GM19023 (cell line): ENCODE results near the gene AMDHD1.
"Not testable (repeated sequence)": the region's sequence is repeated elsewhere in the genome, so short reads cannot be mapped to it uniquely, and the experiment has no call there.

Experiments
- ATAC-seq: cut with Tn5 transposase; IDR thresholded peaks from one replicate; pipeline ENCODE4 v1.9.1; 2021; ENCODE audit warnings: mild to moderate bottlenecking, moderate library complexity; ENCODE audit not compliant: unreplicated experiment

The AMDHD1 gene

DNA sequence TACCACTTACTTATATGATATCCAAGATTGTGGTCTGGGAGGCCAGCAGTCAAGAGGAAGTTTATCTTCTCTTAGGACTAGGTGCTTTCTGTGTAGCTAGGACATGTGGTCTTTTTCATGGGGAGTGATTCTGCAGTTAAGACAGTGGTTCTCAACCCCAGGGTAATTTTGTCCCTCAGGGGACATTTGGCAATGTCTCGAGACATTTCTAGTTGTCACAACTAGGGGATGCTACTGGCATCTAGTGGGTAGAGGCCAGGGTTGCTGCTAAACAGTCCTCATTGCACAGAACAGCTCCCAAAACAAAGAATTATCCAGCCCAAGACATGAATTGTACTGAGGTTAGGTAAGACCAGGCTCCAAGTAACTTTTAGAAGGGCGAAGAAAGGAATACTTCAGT is 20.0 kb downstream of the AMDHD1 start:
- no peak for ATAC-seq

DNA sequence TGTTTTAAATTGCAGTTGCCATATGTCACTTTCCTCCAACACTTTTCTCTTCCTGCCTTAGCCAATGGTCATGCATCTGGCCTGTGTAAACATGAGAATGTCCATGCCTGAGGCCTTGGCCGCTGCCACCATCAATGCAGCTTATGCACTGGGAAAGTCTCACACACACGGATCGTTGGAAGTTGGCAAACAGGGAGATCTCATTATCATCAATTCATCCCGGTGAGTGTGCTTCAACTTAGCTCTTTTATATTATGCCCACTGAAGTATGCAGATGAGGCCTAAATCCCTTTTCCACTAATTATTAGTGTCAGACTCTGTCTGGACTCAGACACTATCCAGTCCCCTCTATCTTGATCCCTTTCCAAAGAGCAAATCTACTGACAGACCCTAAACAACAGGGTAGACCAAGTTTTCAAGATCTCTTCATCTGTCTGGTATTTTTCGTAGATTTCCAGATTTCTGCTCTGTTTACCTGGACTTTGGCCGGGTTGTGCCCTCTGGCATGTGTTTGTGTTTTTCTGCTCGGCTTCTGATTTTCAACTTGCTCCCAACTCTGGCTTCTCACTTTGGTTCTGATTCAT is 23.2 kb downstream of the AMDHD1 start:
- no peak for ATAC-seq

DNA sequence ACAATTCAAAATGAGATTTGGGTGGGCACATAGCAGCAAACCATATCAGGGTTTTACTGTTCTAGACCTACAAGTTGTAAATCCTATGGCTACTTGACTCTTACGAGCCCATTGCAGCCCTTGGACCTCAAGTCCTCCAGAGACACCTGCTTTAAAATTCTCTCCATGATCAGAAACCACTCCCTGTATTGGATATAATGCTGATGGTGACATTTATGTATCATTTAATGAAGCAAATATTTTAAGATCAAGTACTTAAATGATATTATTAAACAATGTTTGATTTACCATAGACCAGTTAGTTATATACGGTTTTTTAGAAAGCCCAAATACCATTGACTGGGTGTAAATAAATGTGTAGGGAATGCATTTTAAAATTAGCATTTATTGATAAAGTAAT is 24.2 kb downstream of the AMDHD1 start:
- ATAC-seq: no peak

DNA sequence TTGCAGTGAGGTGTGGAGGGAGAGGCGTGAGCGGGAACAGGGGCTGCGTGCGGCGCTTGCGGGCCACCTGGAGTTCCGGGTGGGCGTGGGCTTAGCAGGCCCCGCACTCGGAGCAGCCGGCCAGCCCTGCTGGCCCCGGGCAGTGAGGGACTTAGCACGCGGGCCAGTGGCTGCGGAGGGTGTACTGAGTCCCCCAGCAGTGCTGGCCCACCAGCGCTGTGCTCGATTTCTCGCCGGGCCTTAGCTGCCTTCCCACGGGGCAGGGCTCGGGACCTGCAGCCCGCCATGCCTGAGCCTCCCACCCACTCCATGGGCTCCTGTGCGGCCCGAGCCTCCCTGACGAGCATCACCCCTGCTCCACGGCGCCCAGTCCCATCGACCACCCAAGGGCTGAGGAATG is 26.0 kb downstream of the AMDHD1 start:
- not testable (repeated sequence) for ATAC-seq

DNA sequence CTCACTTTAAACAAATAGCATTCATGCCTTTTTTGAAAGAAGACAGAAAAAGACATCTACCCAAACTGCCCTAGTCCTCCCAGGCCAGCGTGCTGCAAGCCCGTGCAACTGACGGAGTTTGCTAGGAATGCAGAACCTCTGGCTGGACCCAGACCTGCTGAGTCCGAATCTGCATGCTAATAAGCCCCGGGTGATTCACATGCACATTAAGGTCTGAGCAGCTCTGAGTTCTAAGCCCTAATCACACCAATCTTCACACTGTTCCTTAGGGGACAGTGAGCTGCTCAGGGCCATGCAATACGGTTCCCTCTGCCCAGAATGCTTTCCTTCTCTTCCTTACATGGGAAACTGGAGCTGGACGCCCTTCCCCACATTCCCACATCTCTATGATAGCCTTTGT is 27.8 kb downstream of the AMDHD1 start:
- no peak for ATAC-seq

DNA sequence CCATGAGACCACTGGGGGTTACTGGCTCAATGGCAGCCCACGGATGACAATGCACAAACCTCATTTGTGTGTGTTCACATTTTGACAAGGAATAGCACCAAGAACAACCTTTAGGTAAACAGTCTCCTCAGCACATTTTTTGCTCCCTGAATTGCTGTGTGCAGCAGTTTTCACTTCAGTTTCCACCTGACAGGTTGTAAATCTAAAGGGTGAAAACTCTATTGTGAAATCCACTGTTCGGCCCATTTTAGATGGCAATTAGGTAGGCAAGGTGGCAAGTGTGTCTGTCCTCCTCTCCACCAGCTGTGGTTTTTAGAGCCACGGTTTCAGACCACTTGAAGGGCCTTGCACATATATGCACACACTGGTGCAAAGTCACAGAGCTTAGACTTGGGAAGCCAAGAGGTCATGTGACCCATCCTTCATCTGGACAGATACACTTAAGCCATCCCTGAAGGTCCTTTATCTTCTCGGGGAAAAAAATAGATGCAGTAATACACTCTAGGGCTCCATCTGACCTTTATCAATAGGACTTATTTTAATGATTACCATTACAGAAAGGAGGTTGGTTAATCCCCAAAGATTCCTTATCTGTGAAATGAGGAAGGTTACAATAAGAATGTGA is 29.8 kb downstream of the AMDHD1 start:
- no peak for ATAC-seq

DNA sequence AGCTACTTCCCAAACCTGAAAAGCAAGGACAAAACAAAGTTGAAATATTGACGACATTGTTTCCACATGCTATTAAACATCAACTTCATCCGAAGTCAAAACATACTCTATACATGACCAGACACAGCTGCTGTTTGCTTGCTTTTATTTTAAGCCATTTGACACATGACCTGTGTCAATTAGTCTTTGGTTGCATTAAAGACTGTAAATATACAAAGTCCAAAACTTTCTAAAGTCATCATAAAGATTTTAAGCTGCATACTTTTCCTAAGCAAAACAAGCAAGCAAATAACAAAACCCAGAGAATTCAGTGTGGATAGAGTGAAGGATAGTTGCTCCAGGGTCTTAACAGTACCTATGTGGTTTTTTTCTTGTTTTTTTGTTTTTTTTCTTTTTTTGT is 31.2 kb downstream of the AMDHD1 start:
- ATAC-seq: no peak

DNA sequence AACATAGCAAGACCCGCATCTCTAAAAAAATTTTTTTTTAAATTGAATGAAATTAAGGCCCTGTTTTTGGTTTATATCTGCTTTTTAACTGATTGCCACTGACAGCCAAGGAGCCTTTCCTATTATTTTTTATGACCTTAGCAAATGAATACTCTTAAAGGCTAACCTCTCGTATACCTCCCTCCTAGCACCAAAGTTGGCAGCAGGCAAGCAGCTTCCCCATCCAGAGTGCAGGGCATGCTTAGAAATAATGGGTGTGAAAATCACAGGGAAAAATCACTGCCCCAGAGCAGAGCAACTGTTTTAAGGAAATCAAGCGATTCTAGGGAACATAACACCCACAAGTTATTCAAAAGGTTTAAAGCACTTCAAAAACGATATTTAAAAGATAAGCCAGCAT is 32.4 kb downstream of the AMDHD1 start:
- no peak for ATAC-seq

DNA sequence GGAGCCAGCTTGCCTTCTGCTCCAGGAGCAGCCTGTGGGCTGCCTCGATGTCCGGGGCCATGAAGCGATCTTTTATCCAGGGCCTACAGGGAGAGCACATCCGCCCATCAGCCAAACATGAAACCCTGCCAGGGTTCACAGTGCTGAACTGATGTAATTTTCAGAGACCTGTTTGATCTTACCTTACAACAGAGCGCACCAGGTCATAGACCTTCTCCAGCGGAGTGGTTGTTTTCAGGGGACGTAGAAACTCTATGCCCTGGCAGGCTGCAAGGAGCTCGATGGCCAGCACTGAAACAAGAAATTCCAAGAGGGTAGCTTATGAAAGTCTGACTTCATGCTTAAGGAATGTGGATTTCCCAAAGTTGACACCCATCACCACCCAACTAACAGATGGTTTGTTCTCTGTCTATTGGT is 33.3 kb downstream of the AMDHD1 start:
- no peak for ATAC-seq

DNA sequence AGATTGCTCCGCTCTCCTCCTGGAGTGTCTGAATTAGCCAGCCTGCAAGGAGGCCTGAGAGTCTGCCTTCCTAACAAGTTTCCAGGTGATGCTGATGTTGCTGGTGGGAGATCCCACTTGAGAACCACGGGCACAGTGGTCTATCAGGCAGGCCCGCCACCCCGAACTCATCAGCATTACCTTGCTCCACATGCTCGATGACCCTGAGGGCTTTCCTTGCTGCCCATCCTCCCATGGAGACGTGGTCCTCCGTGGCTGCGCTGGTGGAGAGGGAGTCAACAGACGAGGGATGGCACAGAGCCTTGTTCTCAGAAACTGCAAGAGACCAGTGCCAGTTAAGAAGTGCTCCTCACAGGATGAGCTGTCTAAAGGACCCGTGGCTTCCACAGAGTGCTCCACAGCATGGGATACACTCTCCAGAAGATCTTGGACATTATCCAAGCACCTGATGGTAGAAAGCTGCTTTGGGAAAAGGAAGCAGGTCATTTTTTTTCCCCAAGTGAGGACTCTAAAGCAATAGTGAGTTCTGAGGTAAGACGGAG is 34.7 kb downstream of the AMDHD1 start:
- ATAC-seq: no peak

DNA sequence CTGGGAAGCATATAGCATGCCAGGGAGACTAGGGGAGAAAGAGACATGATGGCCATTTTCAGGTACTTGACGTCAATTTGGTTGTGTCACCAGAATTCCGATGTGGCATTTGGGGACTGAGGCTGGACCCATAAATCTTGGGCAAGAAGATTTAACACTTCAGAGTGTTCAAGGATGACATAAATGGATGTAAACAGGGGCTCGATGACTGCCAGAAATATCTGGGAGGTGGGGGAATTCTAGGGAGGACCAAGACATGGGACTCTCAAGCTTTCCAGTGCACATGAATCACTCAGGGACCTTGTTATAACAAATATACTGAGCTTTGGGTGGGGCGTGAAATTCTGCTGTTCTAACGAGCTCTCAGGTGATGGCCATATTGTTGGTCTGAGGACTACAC is 35.2 kb downstream of the AMDHD1 start:
- no peak for ATAC-seq

DNA sequence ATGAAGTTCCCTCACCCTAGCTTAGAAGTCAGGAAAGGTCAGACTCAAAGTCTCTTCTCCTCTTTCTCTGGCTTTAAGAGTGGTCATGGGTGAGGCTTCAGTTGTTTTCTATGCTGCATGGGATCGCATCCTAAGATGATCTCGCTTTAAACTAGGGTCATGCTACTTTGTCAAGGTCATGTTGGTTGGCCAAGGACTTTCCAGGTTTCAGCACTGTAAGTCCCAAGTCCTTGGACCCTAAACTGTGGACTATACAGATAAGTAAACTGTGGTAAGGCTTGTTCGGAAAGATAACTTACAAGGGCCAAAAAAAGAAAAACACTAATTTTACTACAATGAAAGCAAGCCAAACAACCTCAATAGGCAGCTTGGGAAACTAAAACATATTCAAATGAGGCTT is 35.6 kb downstream of the AMDHD1 start:
- ATAC-seq: no peak

DNA sequence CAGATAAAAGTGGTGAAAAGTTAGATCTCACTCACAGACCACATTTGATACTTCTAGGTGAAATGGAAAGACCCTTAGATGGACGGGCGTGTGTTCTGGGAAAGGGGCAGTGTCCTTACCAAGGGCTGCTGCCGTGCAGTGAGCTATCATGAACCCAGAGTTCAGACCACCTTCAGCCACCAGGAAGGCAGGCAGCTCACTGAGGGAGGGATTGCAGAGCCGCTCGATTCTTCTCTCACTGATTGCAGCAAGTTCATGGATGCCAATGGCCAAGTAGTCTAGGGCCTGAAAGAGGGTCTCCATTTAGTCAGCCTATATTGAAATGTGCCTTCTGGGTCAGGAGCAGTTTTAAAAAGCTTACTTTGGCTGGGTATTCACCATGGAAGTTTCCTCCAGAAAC is 37.3 kb downstream of the AMDHD1 start:
- no peak for ATAC-seq

DNA sequence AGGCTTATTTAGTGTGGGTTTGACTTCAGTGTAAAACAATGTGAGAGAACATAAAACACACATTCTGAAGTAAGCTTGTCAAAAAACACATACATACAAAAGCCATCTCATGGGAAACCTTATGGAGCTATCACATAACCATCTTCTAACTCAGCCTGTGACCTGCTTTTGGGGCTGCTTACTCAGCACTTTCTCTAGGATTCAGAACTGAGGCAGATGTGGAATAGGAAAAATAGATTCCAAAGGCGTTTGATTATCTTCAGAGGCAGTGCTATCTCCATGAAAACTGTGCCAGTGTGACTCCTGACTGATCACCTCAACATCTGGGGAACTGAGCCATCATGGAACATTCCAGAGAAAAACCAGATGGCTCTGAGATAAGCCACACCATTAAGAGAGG is 39.5 kb downstream of the AMDHD1 start:
- ATAC-seq: no peak

DNA sequence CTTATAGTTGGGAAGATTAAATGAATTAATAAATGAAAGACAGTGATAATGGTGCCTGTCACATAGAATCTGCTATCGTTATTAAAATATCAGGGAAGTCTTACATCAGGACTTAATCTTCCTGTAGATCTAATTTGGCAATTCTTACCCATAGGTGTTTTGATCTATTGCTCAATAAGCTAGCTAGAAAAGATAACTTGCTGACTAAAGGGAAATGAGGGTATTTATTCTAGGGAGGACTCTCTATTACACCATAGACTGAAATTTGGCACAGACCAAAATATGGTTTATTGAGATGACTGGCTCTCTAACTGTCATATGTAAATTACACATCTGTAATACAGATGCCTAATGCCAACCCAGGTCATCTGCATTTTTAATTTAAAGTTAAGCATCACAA is 41.6 kb downstream of the AMDHD1 start:
- no peak for ATAC-seq

DNA sequence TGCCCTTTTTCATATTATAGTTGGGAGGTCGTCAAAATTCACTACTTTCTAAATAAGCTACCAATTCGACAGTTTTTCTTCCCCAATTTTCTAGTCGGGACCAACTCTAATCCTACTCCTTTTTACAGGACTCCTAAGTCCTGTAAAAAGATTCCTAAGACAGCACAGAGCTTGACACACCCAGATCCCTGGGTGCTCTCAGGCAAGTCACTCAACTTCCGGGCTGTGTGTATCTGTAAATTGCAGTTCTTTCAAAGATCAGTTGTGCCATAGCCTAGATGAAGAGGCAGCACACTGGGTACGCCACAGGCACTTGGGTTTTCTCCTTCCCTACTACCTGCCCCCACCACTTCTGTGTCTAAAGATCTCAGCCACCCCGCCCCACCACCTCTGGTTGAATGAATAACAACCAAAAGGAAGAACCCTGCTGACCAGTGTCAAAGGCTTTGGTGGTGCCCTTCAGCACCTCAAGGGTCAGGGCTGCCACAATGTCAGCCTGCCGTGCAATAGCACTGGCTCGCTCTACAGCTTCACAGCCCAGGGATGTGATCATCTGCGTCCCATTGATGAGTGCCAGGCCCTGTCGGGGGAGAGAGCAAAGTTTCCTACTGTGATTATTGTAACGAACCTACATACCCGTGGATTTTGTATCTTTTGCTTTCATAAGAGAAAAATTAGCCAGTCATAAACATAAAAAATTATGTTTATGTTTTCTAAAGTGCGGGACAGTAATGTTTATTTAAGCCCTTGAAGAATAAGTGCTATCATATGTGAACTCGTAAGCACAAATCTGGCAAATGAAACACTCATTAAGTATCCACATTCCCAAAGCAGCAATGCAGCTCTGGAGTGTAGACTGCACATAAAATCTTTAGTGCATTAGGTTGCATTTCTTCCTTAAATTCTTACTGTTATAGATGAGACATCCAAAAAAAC is 43.8 kb downstream of the AMDHD1 start:
- ATAC-seq: no peak

DNA sequence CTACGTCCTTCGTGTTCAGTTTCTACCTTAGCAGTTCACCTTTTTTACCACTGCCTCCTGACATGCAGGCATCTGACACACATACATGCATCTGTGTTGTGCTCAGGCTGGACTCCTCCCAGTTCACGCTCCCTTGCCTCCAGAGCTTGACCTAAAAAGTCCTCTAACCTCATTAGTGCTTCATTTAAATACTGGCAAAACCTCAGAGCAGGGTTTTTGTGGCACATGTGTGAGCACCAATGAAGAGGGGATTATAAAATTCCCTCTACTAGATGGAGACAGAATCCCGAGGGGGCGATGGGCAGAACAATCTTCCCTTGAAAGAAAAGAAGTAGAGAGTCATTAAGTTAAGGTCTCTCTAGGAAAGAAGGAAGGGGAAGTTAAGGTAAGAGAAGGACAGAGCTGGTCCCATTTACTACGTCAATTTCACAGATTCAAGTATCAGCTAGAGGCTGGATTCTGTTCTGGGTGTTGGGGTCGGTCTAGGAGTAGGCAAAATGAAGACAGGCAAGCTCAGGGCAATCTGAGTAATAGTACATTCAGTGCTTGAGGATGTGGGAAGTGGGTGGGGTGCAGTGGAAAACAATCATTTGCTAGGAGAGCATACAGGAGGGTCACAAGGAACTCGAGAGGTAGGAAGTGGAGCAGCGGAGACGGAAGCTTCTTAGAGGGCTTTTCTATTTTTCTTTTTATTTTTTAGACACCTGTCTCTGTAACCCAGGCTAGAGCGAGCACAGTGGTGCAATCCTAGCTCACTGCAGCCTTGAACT is 45.6 kb downstream of the AMDHD1 start:
- no peak for ATAC-seq

DNA sequence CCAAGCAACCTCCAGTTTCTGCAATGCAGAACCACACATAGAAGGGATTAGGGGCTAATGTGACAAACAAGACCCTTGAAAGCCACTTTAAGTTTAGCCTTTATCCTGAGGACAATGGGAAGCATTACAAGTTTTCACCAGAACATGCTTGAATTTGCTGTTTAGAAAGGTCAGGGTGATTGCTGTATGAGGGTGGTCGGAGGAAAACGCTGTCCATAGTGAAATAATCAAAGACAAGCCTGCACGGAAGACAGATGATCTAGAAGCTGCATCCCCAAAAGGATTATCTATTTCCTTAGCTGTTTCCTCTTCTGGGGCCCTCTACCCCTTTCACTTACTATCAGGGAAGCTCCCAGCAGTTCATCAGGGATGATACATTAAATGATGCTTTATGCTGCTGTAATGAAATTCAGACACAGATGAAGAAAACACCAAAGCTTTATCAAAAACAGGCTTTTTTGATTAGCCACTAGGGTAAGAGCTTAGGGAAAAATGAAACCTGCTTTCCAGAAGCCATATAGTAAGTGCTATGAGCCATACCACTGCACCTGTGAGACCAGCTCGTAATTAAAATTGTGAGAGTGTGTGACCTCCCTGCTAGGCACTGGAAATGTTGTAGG is 46.5 kb downstream of the AMDHD1 start:
- no peak for ATAC-seq

DNA sequence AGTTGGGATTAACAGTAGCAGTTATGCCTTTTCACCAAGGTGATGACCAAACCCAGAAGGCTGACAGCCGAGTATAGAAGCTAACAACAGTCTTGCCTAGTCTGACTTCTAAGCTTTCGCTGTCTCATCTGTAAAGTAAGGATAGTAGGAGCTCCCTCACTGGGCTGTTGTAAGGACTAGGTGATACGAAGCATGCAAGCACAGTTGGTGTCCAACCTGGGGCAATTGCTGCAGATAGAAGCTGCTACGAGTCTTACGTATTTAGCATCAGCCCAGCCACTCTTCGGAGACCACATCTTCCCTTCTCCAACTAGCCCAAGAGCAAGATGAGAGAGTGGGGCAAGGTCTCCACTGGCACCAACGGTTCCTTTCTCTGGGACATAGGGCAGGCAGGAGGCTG is 47.0 kb downstream of the AMDHD1 start:
- no peak for ATAC-seq

DNA sequence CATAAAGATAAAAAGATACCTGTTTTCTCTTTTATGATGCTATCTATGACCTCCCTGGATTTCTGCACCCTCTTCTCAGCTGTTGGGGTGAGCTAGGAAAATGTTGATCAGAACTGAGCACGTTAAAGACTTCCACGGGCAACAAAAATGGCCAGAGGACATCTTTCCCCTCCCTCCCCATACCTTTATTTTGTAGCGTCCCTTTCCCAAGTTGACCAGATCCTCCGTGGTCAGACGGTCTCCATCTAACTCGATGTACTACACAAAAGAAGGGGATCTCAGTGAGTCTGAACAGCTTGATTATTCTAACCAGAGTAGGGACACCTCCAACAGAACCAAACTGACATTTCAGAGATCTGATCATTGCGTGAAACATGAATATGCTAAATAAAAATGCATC is 50.8 kb downstream of the AMDHD1 start:
- no peak for ATAC-seq

DNA sequence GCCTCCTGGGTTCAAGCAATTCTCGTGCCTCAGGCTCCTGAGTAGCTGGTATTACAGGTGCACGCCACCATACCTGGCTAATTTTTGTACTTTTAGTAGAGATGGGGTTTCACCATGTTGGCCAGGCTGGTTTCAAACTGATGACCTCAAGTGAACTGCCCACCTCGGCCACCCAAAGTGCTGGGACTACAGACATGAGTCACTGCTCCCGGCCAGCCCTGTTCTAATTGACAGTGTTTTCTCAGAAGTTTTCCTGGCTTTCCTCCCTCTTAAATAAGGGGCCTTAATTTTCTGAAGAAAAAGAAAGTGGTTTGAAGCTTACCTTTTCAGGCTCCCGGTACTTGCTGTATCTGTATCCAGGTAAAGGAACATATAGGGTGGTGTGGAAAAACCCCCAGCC is 51.3 kb downstream of the AMDHD1 start:
- no peak for ATAC-seq
